NCI-H1048 (cell line): ENCODE results near the gene SORCS3.

Source experiments
- DNase-seq: peaks from one replicate; lab custom pipeline; 2025; lab: John Stamatoyannopoulos, UW

The SORCS3 gene

GRCh38 chr10:104777086-104777799 is 136.2 kb downstream of the SORCS3 start:
- DNase-seq: no peak

- no peak for DNase-seq
Observed at GRCh38 chr10:104778371-104778770, 137.3 kb downstream of the SORCS3 start.

GRCh38 chr10:104779701-104780100 is 138.6 kb downstream of the SORCS3 start:
- no peak for DNase-seq

- no peak for DNase-seq
Observed at GRCh38 chr10:104780165-104780564, 139.1 kb downstream of the SORCS3 start.

GRCh38 chr10:104780946-104781595 is 140.0 kb downstream of the SORCS3 start:
- DNase-seq: no peak

GRCh38 chr10:104784452-104784851 is 143.4 kb downstream of the SORCS3 start:
- no peak for DNase-seq

GRCh38 chr10:104791471-104791870 is 150.4 kb downstream of the SORCS3 start:
- DNase-seq: no peak

GRCh38 chr10:104795411-104795810 is 154.3 kb downstream of the SORCS3 start:
- DNase-seq: no peak

- no peak for DNase-seq
Observed at GRCh38 chr10:104796823-104797222, 155.7 kb downstream of the SORCS3 start.

- no peak for DNase-seq
Observed at GRCh38 chr10:104802941-104803340, 161.9 kb downstream of the SORCS3 start.

- DNase-seq: no peak
Observed at GRCh38 chr10:104804880-104805279, 163.8 kb downstream of the SORCS3 start.

GRCh38 chr10:104806801-104807200 is 165.7 kb downstream of the SORCS3 start:
- DNase-seq: no peak

- DNase-seq: no peak
Observed at GRCh38 chr10:104807581-104808310, 166.7 kb downstream of the SORCS3 start.

- DNase-seq: peak; percentile 75
Observed at GRCh38 chr10:104809288-104810090, 168.4 kb downstream of the SORCS3 start.

GRCh38 chr10:104811166-104811565 is 170.1 kb downstream of the SORCS3 start:
- DNase-seq: no peak

GRCh38 chr10:104816501-104816900 is 175.4 kb downstream of the SORCS3 start:
- no peak for DNase-seq

- no peak for DNase-seq
Observed at GRCh38 chr10:104819731-104820130, 178.6 kb downstream of the SORCS3 start.

- DNase-seq: no peak
Observed at GRCh38 chr10:104822088-104822487, 181.0 kb downstream of the SORCS3 start.

- DNase-seq: no peak
Observed at GRCh38 chr10:104824380-104825006, 183.4 kb downstream of the SORCS3 start.

- DNase-seq: no peak
Observed at GRCh38 chr10:104831272-104831671, 190.2 kb downstream of the SORCS3 start.

- no peak for DNase-seq
Observed at GRCh38 chr10:104834580-104834979, 193.5 kb downstream of the SORCS3 start.

GRCh38 chr10:104835422-104835821 is 194.3 kb downstream of the SORCS3 start:
- DNase-seq: no peak
